ENCODE results near the gene PCDHGA6.

DNA sequence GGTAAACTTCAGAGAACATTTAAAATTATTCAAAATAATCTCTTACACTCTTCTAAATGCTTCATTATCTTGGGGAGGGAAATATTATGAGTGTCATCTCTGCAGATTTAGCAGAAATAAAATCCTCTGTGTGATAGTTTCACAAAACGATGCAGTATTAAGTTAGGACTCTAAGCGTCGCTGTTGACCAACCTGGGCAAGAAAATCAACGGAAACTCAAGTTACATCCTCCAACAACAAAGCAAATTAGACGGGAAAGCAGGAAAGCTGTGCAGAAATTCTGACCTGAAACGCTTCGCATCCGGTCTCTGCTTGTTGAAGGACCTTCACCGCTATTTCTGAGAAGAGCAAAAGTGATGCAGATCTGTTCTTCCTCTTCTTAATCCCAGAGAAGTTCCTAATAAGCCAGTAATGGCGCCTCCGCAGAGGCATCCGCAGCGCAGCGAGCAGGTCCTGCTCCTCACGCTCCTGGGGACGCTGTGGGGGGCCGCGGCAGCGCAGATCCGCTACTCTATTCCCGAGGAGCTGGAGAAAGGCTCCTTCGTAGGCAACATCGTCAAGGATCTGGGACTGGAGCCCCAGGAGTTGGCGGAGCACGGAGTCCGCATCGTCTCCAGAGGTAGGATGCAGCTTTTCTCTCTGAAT, at the start of gene PCDHGA6:
- TF ChIP-seq GATA2 (IDR thresholded peaks at IDR 0.05; ENCODE audit: low read depth, low read length), result no peak
- TF ChIP-seq GATA3 (IDR thresholded peaks at IDR 0.05; ENCODE audit: low read depth, low read length), result no peak
